ENCODE measurements around the gene SLC11A2. TPM values are rescaled to one million over a fixed set of nuclear protein-coding genes. Genes with fewer than 3 reads are reported as not detected.

Gene SLC11A2
- total RNA-seq, 1 experiment from 2014 or later: 38.7 TPM

- no TSS peak for BruUV-seq (replicated peaks)
- ChIA-PET POLR2A (no interaction called here), CTCF (no interaction called here), RAD21 (ENCODE audit: low non-redundant PET in 1 of 2, low total read pairs in 2 of 2, uncharacterized antibody in 2 of 2, unreplicated experiment in 2 of 2) (no interaction called here)
- Histone ChIP-seq H2AFZ (ENCODE audit: low read depth, low read length, poor library complexity, severe bottlenecking) (no peak overlapping the region), H3K4me2 (ENCODE audit: low read length) (no peak overlapping the region), H3K79me2 (ENCODE audit: insufficient read depth, low read length) (no peaks in the 10 kb centered on the region), H3K27me3 (ENCODE audit: insufficient read depth, low read length) (no peaks in the 10 kb centered on the region), H3K4me3 (replicated peaks in 1 of 2; ENCODE audit: low read depth in 1 of 2, low read length in 2 of 2) (no peak overlapping the region), H3K9ac (ENCODE audit: low read length) (no peak overlapping the region), H3K9me3 (ENCODE audit: control insufficient read depth in 1 of 2, insufficient read depth in 1 of 2, low read depth in 1 of 2, low read length in 2 of 2) (no peaks in the 10 kb centered on the region), H4K20me1 (ENCODE audit: insufficient read depth) (no peaks in the 10 kb centered on the region), H3K9me2 (ENCODE audit: insufficient read depth) (no peaks in the 10 kb centered on the region), H3K4me1 (ENCODE audit: control insufficient read depth in 1 of 2, insufficient read depth in 2 of 2, low read length in 2 of 2) (no peaks in the 10 kb centered on the region), H3K36me3 (ENCODE audit: control insufficient read depth in 1 of 2, insufficient read depth in 2 of 2, low read length in 2 of 2) (no peaks in the 10 kb centered on the region), H3K27ac (ENCODE audit: low read depth, low read length) (no peak overlapping the region)
- DNase-seq (ENCODE audit: low read depth, low spot score) (no peak), ATAC-seq (no peak)
- TF ChIP-seq RAD21 (IDR thresholded peaks at IDR 0.05; ENCODE audit: low read depth) (no peak), SIN3A (IDR thresholded peaks at IDR 0.05; ENCODE audit: low read depth) (no peak), EZH2phosphoT487 (IDR thresholded peaks at IDR 0.05; ENCODE audit: borderline replicate concordance) (no peak), TCF7L2 (IDR thresholded peaks at IDR 0.05; ENCODE audit: borderline replicate concordance, extremely low read depth, insufficient read depth, insufficient read length) (no peak), SRF (IDR thresholded peaks at IDR 0.05; ENCODE audit: low read depth) (no peak), EGR1 (IDR thresholded peaks at IDR 0.05; ENCODE audit: low read depth) (no peak), POLR2AphosphoS5 (IDR thresholded peaks at IDR 0.05; ENCODE audit: low read depth, low read length) (no peak)
- intact Hi-C loops (cut with micrococcal nuclease): no loop called here
Measured at GRCh38 chr12:50979369-50980052, 46.7 kb downstream of the SLC11A2 start.

- Histone ChIP-seq H3K9me3 (ENCODE audit: control insufficient read depth in 1 of 2, insufficient read depth in 1 of 2, low read depth in 1 of 2, low read length in 2 of 2) (no peaks in the 10 kb centered on the region), H3K4me3 (replicated peaks in 1 of 2; ENCODE audit: low read depth in 1 of 2, low read length in 2 of 2) (no peak overlapping the region), H3K36me3 (ENCODE audit: control insufficient read depth in 1 of 2, insufficient read depth in 2 of 2, low read length in 2 of 2) (no peaks in the 10 kb centered on the region), H3K4me2 (ENCODE audit: low read length) (no peak overlapping the region), H3K27ac (ENCODE audit: low read depth, low read length) (no peak overlapping the region), H3K79me2 (ENCODE audit: insufficient read depth, low read length) (no peaks in the 10 kb centered on the region), H3K27me3 (ENCODE audit: insufficient read depth, low read length) (no peaks in the 10 kb centered on the region), H2AFZ (ENCODE audit: low read depth, low read length, poor library complexity, severe bottlenecking) (no peak overlapping the region), H3K9me2 (ENCODE audit: insufficient read depth) (no peaks in the 10 kb centered on the region), H3K9ac (ENCODE audit: low read length) (no peak overlapping the region), H4K20me1 (ENCODE audit: insufficient read depth) (no peaks in the 10 kb centered on the region), H3K4me1 (ENCODE audit: control insufficient read depth in 1 of 2, insufficient read depth in 2 of 2, low read length in 2 of 2) (no peaks in the 10 kb centered on the region)
- intact Hi-C loops (cut with micrococcal nuclease): no loop called here
- ChIA-PET CTCF (no interaction called here), POLR2A (no interaction called here), RAD21 (ENCODE audit: low non-redundant PET in 1 of 2, low total read pairs in 2 of 2, uncharacterized antibody in 2 of 2, unreplicated experiment in 2 of 2) (no interaction called here)
- ATAC-seq: no peak
- BruUV-seq (replicated peaks): no TSS peak
- TF ChIP-seq ZBTB33 (IDR thresholded peaks at IDR 0.05; ENCODE audit: extremely low read depth, insufficient replicate concordance, low read length) (no peak), SIN3A (IDR thresholded peaks at IDR 0.05; ENCODE audit: low read depth) (no peak), CEBPB (IDR thresholded peaks at IDR 0.05; ENCODE audit: low read depth) (no peak), RAD21 (IDR thresholded peaks at IDR 0.05; ENCODE audit: low read depth) (no peak), JUND (IDR thresholded peaks at IDR 0.05) (no peak), YY1 (IDR thresholded peaks at IDR 0.05; ENCODE audit: extremely low read depth, insufficient replicate concordance, low read depth, low read length) (no peak), CTCF (IDR thresholded peaks at IDR 0.05 in 2 of 3, conservative IDR thresholded peaks at IDR 0.05 in 1 of 3; ENCODE audit: borderline replicate concordance in 1 of 3, insufficient read depth in 1 of 3, low read depth in 2 of 3, low read length in 2 of 3) (no peak), ZFX (IDR thresholded peaks at IDR 0.05) (no peak), POLR2A (IDR thresholded peaks at IDR 0.05; ENCODE audit: borderline replicate concordance, extremely low read depth, insufficient read depth, insufficient read length) (no peak)
- no peak for DNase-seq (ENCODE audit: low read depth, low spot score)
Measured at GRCh38 chr12:50971946-50972345, 54.2 kb downstream of the SLC11A2 start.
